GM18519 (cell line): Measurements from ENCODE around the gene ISOC2.

Experiments used
- ATAC-seq: cut with Tn5 transposase; IDR thresholded peaks from one replicate; pipeline ENCODE4 v1.9.1; 2021; ENCODE audit warnings: mild to moderate bottlenecking, moderate library complexity; ENCODE audit not compliant: unreplicated experiment, low FRiP score

Gene ISOC2

GRCh38 chr19:55479451-55480230 lies 18.2 kb upstream of the ISOC2 start:
- no peak for ATAC-seq

GRCh38 chr19:55479045-55479444 lies 17.6 kb upstream of the ISOC2 start:
- ATAC-seq: no peak

GRCh38 chr19:55478364-55478763 lies 16.9 kb upstream of the ISOC2 start:
- no peak for ATAC-seq

- ATAC-seq: no peak
Measured at GRCh38 chr19:55477905-55478304, 16.5 kb upstream of the ISOC2 start.

GRCh38 chr19:55476100-55476775 lies 14.8 kb upstream of the ISOC2 start, which contains the start of gene ZNF628:
ZNF628 (plus strand) TSS chr19:55476617; CDS start chr19:55479911, 3,294 bp downstream.
- ATAC-seq: peak; percentile 83

- no peak for ATAC-seq
Measured at GRCh38 chr19:55474269-55475265, 13.1 kb upstream of the ISOC2 start.

GRCh38 chr19:55473225-55474012 lies 12.0 kb upstream of the ISOC2 start:
- ATAC-seq: no peak

- ATAC-seq: no peak
Measured at GRCh38 chr19:55472463-55472862, 11.0 kb upstream of the ISOC2 start.

GRCh38 chr19:55471266-55471665 lies 9.8 kb upstream of the ISOC2 start:
- ATAC-seq: no peak

- no peak for ATAC-seq
Measured at GRCh38 chr19:55468054-55468393, 6.6 kb upstream of the ISOC2 start.

GRCh38 chr19:55467236-55468053 lies 6.0 kb upstream of the ISOC2 start:
- ATAC-seq: no peak

- ATAC-seq: no peak
Measured at GRCh38 chr19:55466241-55466614, 4.8 kb upstream of the ISOC2 start.

GRCh38 chr19:55465460-55466240 lies 4.2 kb upstream of the ISOC2 start:
- no peak for ATAC-seq

- ATAC-seq: no peak
Measured at GRCh38 chr19:55464662-55465054, 3.2 kb upstream of the ISOC2 start, which contains the start of gene C19orf85. C19orf85 (minus strand) TSS chr19:55464751; CDS start chr19:55464554, 197 bp downstream.

- no peak for ATAC-seq
Measured at GRCh38 chr19:55464039-55464661, 2.7 kb upstream of the ISOC2 start.

- ATAC-seq: no peak
Measured at GRCh38 chr19:55463583-55464031, 2.2 kb upstream of the ISOC2 start.

- ATAC-seq: no peak
Measured at GRCh38 chr19:55462722-55463121, 1.3 kb upstream of the ISOC2 start.
